Measurements from ENCODE around the gene ZNF888.
A peak's percentile ranks its signal among the peaks of the same experiment; 100 is the strongest.
"Not testable (repeated sequence)": the region's sequence is repeated elsewhere in the genome, so short reads cannot be mapped to it uniquely, and the experiment has no call there.

ZNF888 gene

DNA sequence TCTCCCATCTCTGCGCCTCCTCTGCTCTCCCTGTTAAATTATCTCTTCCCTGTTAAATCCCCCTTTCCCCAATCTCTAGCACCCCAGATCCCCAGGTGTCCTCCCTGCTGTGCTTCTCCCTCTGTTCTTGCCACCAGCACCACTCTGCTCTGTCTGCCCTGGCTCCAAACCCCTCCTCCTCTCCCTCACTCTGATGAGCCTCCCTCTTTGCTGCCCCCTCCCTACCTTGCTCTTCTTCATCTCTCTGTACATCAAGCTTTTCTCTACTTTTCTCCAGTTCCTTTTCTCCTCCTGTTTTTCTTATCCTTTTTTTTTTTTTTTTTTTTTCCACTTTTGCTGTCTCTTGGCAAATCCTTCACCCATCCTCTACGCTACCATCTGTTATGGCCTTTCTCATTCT, 18.3 kb upstream of the ZNF888 start:
- DNase-seq: not testable (repeated sequence)

DNA sequence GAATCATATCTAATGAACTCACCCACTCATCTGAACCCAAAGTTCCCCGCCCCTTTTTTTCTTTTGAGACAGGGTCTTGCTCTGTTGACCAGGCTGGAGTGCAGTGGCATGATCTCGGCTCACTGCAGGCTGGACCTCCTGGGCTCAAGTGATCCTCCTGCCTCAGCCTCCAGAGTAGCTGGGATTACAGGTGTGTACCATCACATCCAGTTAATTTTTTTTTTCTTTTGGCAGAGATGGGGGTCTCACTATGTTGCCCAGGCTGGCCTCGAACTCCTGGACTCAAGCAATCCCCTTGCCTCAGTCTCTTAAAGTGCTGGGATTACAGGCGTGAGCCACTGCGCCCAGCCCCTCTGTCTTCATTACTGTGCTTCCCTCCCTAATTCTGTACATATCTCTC, 17.7 kb upstream of the ZNF888 start:
- DNase-seq: not testable (repeated sequence)

DNA sequence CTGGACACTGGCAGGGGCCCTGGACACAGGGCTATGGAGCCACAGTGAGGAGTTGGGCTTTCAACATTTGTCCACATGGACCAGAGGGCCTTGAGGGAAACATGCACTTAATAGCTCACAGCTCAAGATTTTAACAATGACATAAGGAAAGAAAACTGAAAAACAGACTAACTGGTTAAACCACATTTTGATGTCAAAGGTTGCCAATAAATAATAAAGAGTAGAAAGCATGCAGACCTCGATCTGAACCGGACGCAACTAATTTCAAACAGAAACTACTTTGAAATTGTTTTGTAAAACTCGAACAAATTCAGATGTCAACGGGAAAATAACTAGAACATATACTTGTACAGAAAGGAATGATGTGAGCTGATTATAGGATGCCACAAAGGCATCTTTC, 15.5 kb upstream of the ZNF888 start:
- no peak for DNase-seq

GRCh38 chr19:52936954-52937325, 13.7 kb upstream of the ZNF888 start:
- DNase-seq: no peak

DNA sequence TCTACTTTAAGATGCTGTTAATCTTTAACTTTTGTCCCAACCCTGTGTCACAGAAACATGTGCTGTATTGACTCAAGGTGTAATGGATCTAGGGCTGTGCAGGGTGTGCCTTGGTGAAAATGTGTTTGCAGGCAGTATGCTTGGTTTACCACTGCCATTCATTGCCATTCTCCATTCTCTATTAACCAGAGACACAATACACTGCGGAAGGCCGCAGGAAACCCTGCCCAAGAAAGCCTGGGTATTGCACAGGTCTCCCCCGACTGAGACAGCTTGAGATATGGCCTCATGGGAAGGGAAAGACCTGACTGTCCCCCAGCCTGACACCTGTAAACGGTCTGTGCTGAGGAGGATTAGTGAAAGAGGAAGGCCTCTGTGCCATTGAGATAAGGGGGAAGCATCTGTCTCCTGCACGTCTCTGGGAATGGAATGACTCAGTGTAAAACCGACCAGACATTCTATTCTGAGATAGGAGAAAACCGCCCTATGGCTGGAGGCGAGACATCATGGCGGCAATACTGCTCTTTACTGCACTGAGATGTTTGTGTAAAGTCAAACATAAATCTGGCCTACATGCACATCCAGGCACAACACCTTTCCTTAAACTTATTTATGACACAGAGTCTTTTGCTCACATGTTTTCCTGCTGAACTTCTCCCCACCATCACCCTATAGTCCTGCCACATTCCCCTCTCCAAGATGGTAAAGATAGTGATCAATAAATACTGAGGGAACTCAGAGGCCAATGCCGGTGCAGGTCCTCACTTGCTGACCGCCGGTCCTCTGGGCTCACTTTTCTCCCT, 13.1 kb upstream of the ZNF888 start:
- DNase-seq: no peak

GRCh38 chr19:52935434-52935833, 12.2 kb upstream of the ZNF888 start:
- DNase-seq: no peak

GRCh38 chr19:52924641-52925040, 1.4 kb upstream of the ZNF888 start:
- not testable (repeated sequence) for DNase-seq

- peak; percentile 57 for DNase-seq
Observed at GRCh38 chr19:52923778-52924593, 758 bp upstream of the ZNF888 start.

DNA sequence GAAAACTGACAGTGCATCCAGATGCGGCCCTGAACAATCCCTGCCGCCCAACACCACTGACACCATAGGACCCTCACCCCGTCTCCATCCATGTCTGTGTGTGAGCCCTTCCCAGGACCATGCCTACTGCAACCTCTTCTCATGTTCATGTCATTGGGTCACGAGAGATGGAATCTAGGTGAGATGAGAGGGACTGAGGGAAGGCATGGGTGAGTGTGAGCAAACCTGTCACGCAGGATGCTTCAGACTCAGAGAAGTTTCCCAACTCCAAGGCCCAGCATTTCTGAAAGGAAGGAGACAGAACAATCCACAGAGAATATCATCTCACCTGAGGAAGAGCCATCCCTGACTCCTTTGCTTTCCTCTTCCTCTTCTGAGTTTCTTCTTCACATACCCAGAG, 5.7 kb downstream of the ZNF888 start:
- DNase-seq: no peak

- DNase-seq: no peak
Observed at GRCh38 chr19:52910648-52911047, 12.6 kb downstream of the ZNF888 start.

- DNase-seq: not testable (repeated sequence)
Observed at GRCh38 chr19:52904052-52904780, 19.0 kb downstream of the ZNF888 start.

GRCh38 chr19:52901842-52902241, 21.4 kb downstream of the ZNF888 start:
- no peak for DNase-seq

DNA sequence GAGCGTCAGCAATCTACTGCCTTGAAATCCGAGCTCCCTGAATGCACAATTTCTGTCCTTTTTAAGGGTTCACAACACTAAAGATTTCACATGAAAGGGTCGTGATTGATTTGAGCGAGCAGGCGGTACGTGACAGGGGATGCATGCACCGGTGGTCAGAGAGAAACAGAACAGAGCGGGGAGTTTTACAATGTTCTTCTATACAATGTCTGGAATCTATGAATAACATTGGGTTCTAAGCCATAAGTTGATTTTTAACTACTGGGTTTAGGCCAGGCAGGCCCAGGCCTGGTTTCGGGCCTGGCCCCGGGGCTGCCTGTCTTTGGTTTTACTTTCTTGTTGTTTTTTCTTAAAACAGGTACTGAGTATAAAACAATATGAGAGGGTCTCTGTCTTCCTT, 24.6 kb downstream of the ZNF888 start:
- not testable (repeated sequence) for DNase-seq

DNA sequence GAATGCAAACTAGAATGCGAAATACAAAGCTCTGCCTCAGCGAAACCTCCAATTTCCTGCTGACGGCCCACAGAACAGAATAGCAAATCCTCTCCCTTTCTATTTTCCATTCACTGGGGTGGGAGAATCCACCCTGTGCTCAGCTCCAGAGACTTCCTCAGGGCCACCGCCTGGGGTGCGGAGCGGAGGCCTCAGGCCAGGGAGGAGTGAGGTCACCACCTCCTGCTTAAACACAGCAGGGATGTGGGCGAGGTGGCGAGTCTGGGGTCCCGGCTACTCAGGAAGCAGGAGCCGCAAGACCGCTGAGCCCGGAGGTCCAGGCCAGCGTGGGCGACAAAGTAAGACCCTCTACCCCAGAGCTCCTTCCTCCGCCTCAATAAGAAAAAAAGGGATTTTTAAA, 25.1 kb downstream of the ZNF888 start:
- DNase-seq: no peak

DNA sequence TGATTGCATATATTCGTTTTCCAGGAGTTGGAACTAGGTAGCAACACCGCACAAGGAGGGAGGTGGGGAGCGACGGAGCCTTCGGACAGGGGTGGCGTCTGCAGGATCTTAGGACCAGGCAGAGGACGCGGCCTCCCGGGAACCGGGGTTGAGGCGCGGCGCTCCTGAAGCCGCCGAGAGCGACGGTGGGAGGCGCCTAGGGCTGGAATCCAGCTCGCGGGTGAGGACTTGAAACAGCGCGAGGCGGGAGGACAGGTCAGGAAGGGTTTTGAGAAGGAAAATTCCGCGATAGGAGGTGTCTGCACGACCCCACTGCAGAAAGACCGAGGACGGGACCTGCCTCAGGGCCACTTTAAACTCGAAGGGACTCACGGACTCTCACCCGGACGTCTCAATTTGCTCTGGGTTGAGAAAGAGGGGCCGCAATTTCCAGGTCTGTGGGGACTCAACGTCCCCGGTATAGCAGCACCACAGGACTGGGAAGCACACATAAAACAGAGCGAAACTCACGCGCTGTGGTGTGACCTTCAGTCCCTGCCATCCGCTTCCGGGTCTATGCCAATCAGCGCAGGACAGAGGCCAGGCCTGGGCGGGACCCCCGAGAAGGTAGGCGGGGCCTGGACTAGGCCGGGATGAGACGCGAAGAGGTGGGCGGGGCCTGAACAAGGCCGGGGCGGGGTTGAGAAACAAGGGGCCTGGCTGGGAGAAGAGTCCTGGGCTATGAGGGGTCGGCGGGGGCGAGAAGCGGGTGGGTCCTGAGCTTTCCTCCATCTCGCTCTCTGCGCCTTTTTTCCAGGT, 25.9 kb downstream of the ZNF888 start, which contains the start of gene ZNF320:
TSS of gene ZNF320 (minus strand) at position 498 of the 798 bp plus-strand sequence. CDS start 7,380 bp downstream, outside the sequence.
- no peak for DNase-seq

- no peak for DNase-seq
Observed at GRCh38 chr19:52896431-52897137, 26.6 kb downstream of the ZNF888 start.

DNA sequence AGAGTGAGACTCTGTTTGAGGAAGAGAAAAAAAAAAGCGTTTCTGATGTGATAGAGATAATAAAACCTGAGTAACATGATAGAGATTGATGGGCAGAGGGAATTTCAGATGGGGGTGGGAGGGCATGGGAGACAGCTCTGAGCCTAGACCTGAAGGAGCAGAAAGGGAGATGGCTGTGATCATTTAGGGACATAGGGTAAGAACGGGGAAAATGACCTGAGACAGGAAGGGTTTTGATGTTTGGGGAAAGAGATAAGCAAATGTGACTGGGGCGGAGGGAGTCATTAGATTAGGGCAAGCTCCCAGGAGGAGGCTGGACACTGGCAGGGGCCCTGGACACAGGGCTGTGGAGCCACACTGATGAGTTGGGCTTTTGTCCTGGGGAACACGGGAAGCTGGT, 31.9 kb downstream of the ZNF888 start:
- no peak for DNase-seq

GRCh38 chr19:52889931-52890330, 33.3 kb downstream of the ZNF888 start:
- DNase-seq: no peak

DNA sequence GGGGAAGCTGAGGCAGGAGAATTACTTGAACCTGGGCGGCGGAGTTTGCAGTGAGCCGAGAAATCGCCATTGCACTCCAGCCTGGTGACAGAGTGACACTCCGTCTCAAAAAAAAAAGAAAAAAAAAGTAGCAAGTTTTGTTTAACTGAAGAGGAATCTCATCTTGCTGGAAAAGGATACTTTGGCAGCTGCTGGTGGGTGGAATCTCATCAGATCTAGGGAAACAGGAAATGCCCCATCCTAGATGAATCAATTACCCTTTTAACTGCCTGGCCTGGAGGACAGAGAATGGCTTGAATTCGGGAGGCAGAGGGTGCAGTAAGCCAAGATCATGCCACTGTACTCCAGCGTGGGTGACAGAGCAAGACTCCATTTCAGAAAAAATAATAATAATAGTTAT, 34.2 kb downstream of the ZNF888 start:
- DNase-seq: no peak

DNA sequence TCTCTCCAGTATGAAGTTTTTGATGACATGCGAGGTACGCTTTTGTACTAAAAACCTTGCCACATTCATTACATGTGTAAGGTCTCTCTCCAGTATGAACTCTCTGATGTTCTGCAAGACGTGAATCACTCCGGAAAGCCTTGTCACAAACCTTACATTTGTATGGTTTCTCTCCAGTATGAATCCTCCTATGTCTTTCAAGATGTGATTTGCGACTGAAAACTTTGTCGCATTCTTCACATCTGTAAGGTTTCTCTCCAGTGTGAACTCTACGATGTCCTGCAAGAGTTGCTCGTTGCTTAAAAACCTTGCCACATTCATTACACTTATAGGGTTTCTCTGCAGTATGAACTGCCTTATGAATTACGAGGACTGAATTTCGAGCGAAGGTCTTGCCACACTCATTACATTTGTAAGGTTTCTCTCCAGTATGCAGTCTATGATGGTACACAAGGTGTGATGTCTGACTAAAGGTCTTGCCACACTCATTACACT, 42.3 kb downstream of the ZNF888 start:
- DNase-seq: no peak

GRCh38 chr19:52872996-52873395, 50.2 kb downstream of the ZNF888 start:
- not testable (repeated sequence) for DNase-seq

DNA sequence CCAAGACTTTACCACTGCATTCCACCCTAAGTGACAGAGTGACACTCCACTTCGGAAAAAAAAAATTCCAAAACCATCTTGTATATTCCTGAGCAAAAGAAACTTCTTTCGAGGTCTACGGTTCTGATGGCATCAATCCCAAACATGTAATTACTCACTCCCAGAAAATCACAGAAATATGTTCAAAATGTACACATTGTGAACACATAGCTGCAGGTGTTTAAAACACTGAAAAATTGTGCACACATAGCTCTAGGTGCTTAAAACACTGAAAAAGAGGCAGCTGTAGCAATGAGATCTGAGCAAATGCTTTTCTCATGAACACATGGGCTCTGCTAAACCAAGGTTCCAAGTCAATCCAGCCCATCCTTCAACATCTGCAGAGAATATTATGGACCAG, 51.8 kb downstream of the ZNF888 start:
- no peak for DNase-seq

Data from SHP77 treated with DMSO at 0.1 percent for 48 hours (cell line).